A549 (cell line): ENCODE data around the gene PDLIM3. TPM values are rescaled to one million over a fixed set of nuclear protein-coding genes. Genes with fewer than 3 reads are reported as not detected.
"Not testable (repeated sequence)": the region's sequence is repeated elsewhere in the genome, so short reads cannot be mapped to it uniquely, and the experiment has no call there.

Source experiments
- ATAC-seq, 2 experiments: fragments of 200-7000 bp in 1 of 2; fragments of >200 bp in 1 of 2; cut with Nextera tagmentation in 1 of 2; cut with Tn5 transposase in 1 of 2; 3 replicates each; pipeline versions ENCODE4 v1.8.0 to v1.9.1; 2018 to 2020; ENCODE audit warnings: mild to moderate bottlenecking in 1 of 2, moderate library complexity in 1 of 2
- CTCF ChIA-PET: fragments of 300-600 bp; sonication (Branson Sonifier 250); formaldehyde crosslinking; extraction: SDS; loops from one replicate; lab custom pipeline; 2021; ENCODE audit warnings: antibody characterized with exemption, inconsistent platforms; lab: Yijun Ruan, JAX
- POLR2A ChIA-PET: fragments of 350-600 bp; formaldehyde crosslinking; extraction: SDS; loops from one replicate; lab custom pipeline; 2021; ENCODE audit warnings: antibody characterized with exemption, inconsistent platforms; lab: Yijun Ruan, JAX
- DNase-seq, 2 experiments: peaks; one replicate each; pipeline versions ENCODE4 v3.0.0 to v3.0.0-alpha.2; 2011 to 2016; ENCODE audit warnings: low read depth in 1 of 2, low spot score in 1 of 2
- FAIRE-seq: peaks from 2 replicates; lab custom pipeline; 2011; peaks lifted over from hg19 to GRCh38; lab: Jason Lieb, UNC
- H3K27ac ChIP-seq, 2 experiments: fragments of >200 bp; sonication (Bioruptor Twin); formaldehyde crosslinking; 3 replicates each; pipeline ENCODE4 v1.5.1; 2016 to 2017
- H3K4me1 ChIP-seq: fragments of >200 bp; sonication (Bioruptor Twin); formaldehyde crosslinking; 3 replicates; pipeline ENCODE4 v1.6.1; 2016
- H3K4me2 ChIP-seq: fragments of >200 bp; sonication (Bioruptor Twin); formaldehyde crosslinking; 3 replicates; pipeline ENCODE4 v1.6.1; 2016
- H3K4me3 ChIP-seq: fragments of >200 bp; sonication (Bioruptor Twin); formaldehyde crosslinking; 3 replicates; pipeline ENCODE4 v1.5.1; 2016
- H3K9me3 ChIP-seq: fragments of >200 bp; sonication (Bioruptor Twin); formaldehyde crosslinking; 3 replicates; pipeline ENCODE4 v1.6.1; 2016
- BHLHE40 ChIP-seq: IDR thresholded peaks from 2 replicates; pipeline ENCODE4 v1.6.1; 2012; ENCODE audit warnings: low read depth, low read length, inconsistent platforms
- CHD2 ChIP-seq: fragments of 150-350 bp; IDR thresholded peaks from 2 replicates; pipeline ENCODE4 v1.6.1; 2014; ENCODE audit warnings: low read length; ENCODE audit not compliant: partially characterized antibody
- CHD4 ChIP-seq: fragments of 200-600 bp; sonication (generic); IDR thresholded peaks from 2 replicates; pipeline ENCODE4 v1.6.1; 2016; ENCODE audit warnings: antibody characterized with exemption, mild to moderate bottlenecking, borderline replicate concordance
- EHF ChIP-seq: fragments of 250-450 bp; sonication (Bioruptor Pico); IDR thresholded peaks from 2 replicates; pipeline ENCODE4 v1.5.0; 2020; ENCODE audit warnings: mild to moderate bottlenecking
- EHMT2 ChIP-seq: fragments of 200-600 bp; sonication (generic); IDR thresholded peaks from 2 replicates; pipeline ENCODE4 v1.6.1; 2016; ENCODE audit warnings: antibody characterized with exemption, low read depth, mild to moderate bottlenecking, moderate library complexity
- FOSB ChIP-seq: fragments of 250-450 bp; sonication (Bioruptor Pico); IDR thresholded peaks from 2 replicates; pipeline ENCODE4 v1.5.0; 2020; ENCODE audit warnings: mild to moderate bottlenecking, moderate library complexity
- FOSL2 ChIP-seq, 2 experiments: fragments of 450-650 bp in 1 of 2; fragments of >200 bp in 1 of 2; sonication (Bioruptor Twin) in 1 of 2; formaldehyde crosslinking; IDR thresholded peaks; 2 replicates each; pipeline versions ENCODE4 v1.5.0 to v1.6.1; 2016 to 2020; ENCODE audit warnings: mild to moderate bottlenecking in 1 of 2, moderate library complexity in 1 of 2
- FOXS1 ChIP-seq: fragments of 250-450 bp; sonication (Bioruptor Pico); IDR thresholded peaks from 2 replicates; pipeline ENCODE4 v1.5.0; 2020; ENCODE audit warnings: mild to moderate bottlenecking, moderate library complexity
- HES2 ChIP-seq: fragments of >200 bp; sonication (Bioruptor Twin); formaldehyde crosslinking; IDR thresholded peaks from 2 replicates; pipeline ENCODE4 v1.6.1; 2016
- HEYL ChIP-seq: fragments of 250-450 bp; sonication (Bioruptor Pico); IDR thresholded peaks from 2 replicates; pipeline ENCODE4 v1.8.0; 2021; ENCODE audit warnings: mild to moderate bottlenecking, moderate library complexity
- HOXA7 ChIP-seq: fragments of 250-450 bp; sonication (Bioruptor Pico); IDR thresholded peaks from 2 replicates; pipeline ENCODE4 v1.5.0; 2020; ENCODE audit warnings: mild to moderate bottlenecking, moderate library complexity
- JUN ChIP-seq, 2 experiments: fragments of >200 bp; sonication (Bioruptor Twin); formaldehyde crosslinking; IDR thresholded peaks; 2 replicates in 1 of 2; 3 replicates in 1 of 2; pipeline ENCODE4 v1.6.1; 2016 to 2017
- NPAS2 ChIP-seq: fragments of 250-450 bp; sonication (Bioruptor Pico); IDR thresholded peaks from 2 replicates; pipeline ENCODE4 v1.8.0; 2022; ENCODE audit warnings: mild to moderate bottlenecking, moderate library complexity, borderline replicate concordance
- NR3C1 ChIP-seq: fragments of >200 bp; sonication (Bioruptor Twin); formaldehyde crosslinking; IDR thresholded peaks from 3 replicates; pipeline ENCODE4 v1.6.1; 2017
- POLR2AphosphoS2 ChIP-seq: conservative IDR thresholded peaks from 2 replicates; pipeline ENCODE4 v1.6.1; 2012; ENCODE audit warnings: low read length, improper control_type of control experiment, inconsistent platforms
- RFX5 ChIP-seq: fragments of 450-650 bp; IDR thresholded peaks from 2 replicates; pipeline ENCODE4 v1.7.1; 2014; ENCODE audit warnings: antibody characterized with exemption, mild to moderate bottlenecking, moderate library complexity
- SREBF2 ChIP-seq: fragments of 450-650 bp; IDR thresholded peaks from 2 replicates; pipeline ENCODE4 v1.6.1; 2014; ENCODE audit warnings: mild to moderate bottlenecking, moderate library complexity
- TFCP2L1 ChIP-seq: fragments of 250-450 bp; sonication (Bioruptor Pico); IDR thresholded peaks from 2 replicates; pipeline ENCODE4 v1.5.0; 2021; ENCODE audit warnings: mild to moderate bottlenecking
- ZFP36 ChIP-seq: fragments of 450-650 bp; IDR thresholded peaks from 2 replicates; pipeline ENCODE4 v1.6.1; 2014; ENCODE audit warnings: borderline replicate concordance; ENCODE audit not compliant: partially characterized antibody
- ZNF302 ChIP-seq: fragments of 250-450 bp; sonication (Bioruptor Pico); IDR thresholded peaks from 2 replicates; pipeline ENCODE4 v1.9.0; 2021; ENCODE audit warnings: inconsistent platforms, mild to moderate bottlenecking, moderate library complexity
- WGBS: methylation state at CpG from one replicate; pipeline ENCODE4 v1.1.6; 2017; ENCODE audit errors: missing lambda C conversion rate; 5-methylcytosine and 5-hydroxymethylcytosine counted together
- polyA plus RNA-seq, 4 experiments: library from polyadenylated mRNA; depleted of rRNA in 3 of 4; stranded (reverse); fragments of >200 nt; fragmentation: RNase III in 1 of 4; extraction: RNeasy Plus Mini Kit Qiagen cat#74134 plus additional on column Dnase treatment in 1 of 4; gene quantifications; 2 replicates in 3 of 4; 3 replicates in 1 of 4; pipeline ENCODE4 v1.2.3, GENCODE V29; 2011 to 2017
- TF ChIP-seq, protein P1 (sequence below): fragments of 150-350 bp; IDR thresholded peaks from 2 replicates; pipeline ENCODE4 v1.6.1; 2014; ENCODE audit warnings: low read depth, mild to moderate bottlenecking, low read length
- TF ChIP-seq, protein P2 (sequence below): fragments of 200-600 bp; sonication (generic); IDR thresholded peaks from 2 replicates; pipeline ENCODE4 v1.6.1; 2016; ENCODE audit warnings: antibody characterized with exemption, mild to moderate bottlenecking, moderate library complexity

The PDLIM3 gene
- polyA plus RNA-seq, 2 of the 4 experiments (the other 2 are of a cell fraction) = 0.18 to 0.37 TPM

DNA sequence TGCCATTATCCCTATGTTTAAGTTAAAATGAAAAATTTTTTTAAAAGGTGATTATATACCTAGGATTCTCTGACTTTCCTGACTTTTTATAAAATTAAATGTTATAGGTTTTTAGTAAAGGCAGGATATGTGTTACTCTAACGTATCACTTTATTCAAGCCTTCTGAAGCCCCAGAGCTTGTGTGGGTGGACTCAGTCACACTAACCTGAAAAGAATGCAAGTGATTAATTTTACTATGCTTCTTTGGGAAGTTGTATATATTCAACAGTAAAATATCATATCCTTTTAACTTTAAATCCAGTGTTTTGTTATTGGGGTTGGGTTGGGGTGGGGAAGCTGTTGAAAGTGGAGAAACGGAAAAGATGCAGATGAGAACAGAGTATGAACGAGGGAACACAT, 22.8 kb downstream of the PDLIM3 start:
- TF ChIP-seq ZFP36 (no peak), HEYL (CRISPR knock-in tag) (no peak), FOXS1 (no peak), TFCP2L1 (CRISPR knock-in tag) (no peak), BHLHE40 (no peak), NPAS2 (CRISPR knock-in tag) (no peak), CHD4 (no peak), HOXA7 (CRISPR knock-in tag) (no peak), FOSL2 (IDR thresholded peaks at IDR 0.05) (no peak), FOSL2 (CRISPR knock-in tag; IDR thresholded peaks at IDR 0.05) (no peak), FOSB (CRISPR knock-in tag) (no peak), EHMT2 (no peak), ZNF302 (CRISPR knock-in tag) (no peak), HES2 (no peak), NR3C1 (no peak)
- TF ChIP-seq, protein P1, sequence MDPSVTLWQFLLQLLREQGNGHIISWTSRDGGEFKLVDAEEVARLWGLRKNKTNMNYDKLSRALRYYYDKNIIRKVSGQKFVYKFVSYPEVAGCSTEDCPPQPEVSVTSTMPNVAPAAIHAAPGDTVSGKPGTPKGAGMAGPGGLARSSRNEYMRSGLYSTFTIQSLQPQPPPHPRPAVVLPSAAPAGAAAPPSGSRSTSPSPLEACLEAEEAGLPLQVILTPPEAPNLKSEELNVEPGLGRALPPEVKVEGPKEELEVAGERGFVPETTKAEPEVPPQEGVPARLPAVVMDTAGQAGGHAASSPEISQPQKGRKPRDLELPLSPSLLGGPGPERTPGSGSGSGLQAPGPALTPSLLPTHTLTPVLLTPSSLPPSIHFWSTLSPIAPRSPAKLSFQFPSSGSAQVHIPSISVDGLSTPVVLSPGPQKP = no peak
- TF ChIP-seq, protein P2, sequence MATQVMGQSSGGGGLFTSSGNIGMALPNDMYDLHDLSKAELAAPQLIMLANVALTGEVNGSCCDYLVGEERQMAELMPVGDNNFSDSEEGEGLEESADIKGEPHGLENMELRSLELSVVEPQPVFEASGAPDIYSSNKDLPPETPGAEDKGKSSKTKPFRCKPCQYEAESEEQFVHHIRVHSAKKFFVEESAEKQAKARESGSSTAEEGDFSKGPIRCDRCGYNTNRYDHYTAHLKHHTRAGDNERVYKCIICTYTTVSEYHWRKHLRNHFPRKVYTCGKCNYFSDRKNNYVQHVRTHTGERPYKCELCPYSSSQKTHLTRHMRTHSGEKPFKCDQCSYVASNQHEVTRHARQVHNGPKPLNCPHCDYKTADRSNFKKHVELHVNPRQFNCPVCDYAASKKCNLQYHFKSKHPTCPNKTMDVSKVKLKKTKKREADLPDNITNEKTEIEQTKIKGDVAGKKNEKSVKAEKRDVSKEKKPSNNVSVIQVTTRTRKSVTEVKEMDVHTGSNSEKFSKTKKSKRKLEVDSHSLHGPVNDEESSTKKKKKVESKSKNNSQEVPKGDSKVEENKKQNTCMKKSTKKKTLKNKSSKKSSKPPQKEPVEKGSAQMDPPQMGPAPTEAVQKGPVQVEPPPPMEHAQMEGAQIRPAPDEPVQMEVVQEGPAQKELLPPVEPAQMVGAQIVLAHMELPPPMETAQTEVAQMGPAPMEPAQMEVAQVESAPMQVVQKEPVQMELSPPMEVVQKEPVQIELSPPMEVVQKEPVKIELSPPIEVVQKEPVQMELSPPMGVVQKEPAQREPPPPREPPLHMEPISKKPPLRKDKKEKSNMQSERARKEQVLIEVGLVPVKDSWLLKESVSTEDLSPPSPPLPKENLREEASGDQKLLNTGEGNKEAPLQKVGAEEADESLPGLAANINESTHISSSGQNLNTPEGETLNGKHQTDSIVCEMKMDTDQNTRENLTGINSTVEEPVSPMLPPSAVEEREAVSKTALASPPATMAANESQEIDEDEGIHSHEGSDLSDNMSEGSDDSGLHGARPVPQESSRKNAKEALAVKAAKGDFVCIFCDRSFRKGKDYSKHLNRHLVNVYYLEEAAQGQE = no peak
- ATAC-seq = no peak
- ChIA-PET CTCF (interaction anchor here (0.7 to 0.9 kb wide), 2 partner anchors 14 to 382 kb away, joined by 3 read pairs; no protein-coding TSS in a partner anchor), POLR2A (no interaction called here)
- Histone ChIP-seq H3K4me1 (no peaks in the 10 kb centered on the region), H3K27ac (no peak overlapping the region), H3K9me3 (no peaks in the 10 kb centered on the region), H3K4me2 (no peak overlapping the region), H3K4me3 (no peak overlapping the region)
- no peak for FAIRE-seq
- no peak for DNase-seq
- 65% methylated on average over 3 of the region's 3 CpGs for WGBS

DNA sequence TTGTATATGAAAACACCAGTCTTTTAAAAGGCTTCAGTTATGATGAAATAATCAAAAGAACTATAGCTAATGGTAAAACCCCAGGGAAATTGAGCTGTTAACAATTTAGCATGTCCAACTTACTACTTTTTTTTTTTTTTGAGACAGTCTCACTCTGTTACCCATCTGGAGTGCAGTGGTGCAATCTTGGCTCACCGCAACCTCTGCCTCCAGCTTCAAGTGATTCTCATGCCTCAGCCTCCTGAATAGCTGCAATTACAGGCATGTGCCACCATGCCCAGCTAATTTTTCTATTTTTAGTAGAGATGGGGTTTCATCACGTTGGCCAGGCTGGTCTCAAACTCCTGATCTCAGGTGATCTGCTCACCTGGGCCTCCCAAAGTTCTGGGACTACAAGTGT, 24.1 kb downstream of the PDLIM3 start:
- H3K4me2 ChIP-seq, ATAC-seq, FAIRE-seq, H3K27ac ChIP-seq, H3K9me3 ChIP-seq, POLR2A ChIA-PET, H3K4me1 ChIP-seq, DNase-seq, CTCF ChIA-PET, H3K4me3 ChIP-seq: not testable (repeated sequence)
- 48% methylated on average over 2 of the region's 2 CpGs for WGBS

GRCh38 chr4:185510806-185511205, 24.5 kb downstream of the PDLIM3 start:
- no peak for DNase-seq
- no peak overlapping the region for H3K4me2 ChIP-seq
- H3K4me1 ChIP-seq = no peaks in the 10 kb centered on the region
- no peak for FAIRE-seq
- TF ChIP-seq RFX5 = no peak
- TF ChIP-seq POLR2AphosphoS2 = no peak
- TF ChIP-seq NR3C1 = no peak
- no peak for TF ChIP-seq JUN (IDR thresholded peaks at IDR 0.05)
- no peak for TF ChIP-seq HOXA7 (CRISPR knock-in tag)
- TF ChIP-seq EHF (CRISPR knock-in tag) = no peak
- no peak for TF ChIP-seq SREBF2
- TF ChIP-seq ZFP36 = no peak
- TF ChIP-seq CHD2 = no peak
- CTCF ChIA-PET = no interaction called here
- 36% methylated on average over 5 of the region's 5 CpGs for WGBS
- no peak overlapping the region for H3K4me3 ChIP-seq
- H3K27ac ChIP-seq = no peak overlapping the region
- no peaks in the 10 kb centered on the region for H3K9me3 ChIP-seq
- POLR2A ChIA-PET = no interaction called here
- no peak for ATAC-seq
